GM18502 (cell line): ENCODE results near the gene PELI2.

Experiments used
- ATAC-seq: cut with Tn5 transposase; IDR thresholded peaks from one replicate; pipeline ENCODE4 v1.9.1; 2021; ENCODE audit warnings: mild to moderate bottlenecking; ENCODE audit not compliant: unreplicated experiment, poor library complexity

PELI2 gene

GRCh38 chr14:56168007-56168616 lies 49.9 kb downstream of the PELI2 start:
- ATAC-seq: no peak

GRCh38 chr14:56170028-56170427 lies 51.8 kb downstream of the PELI2 start:
- ATAC-seq: no peak

GRCh38 chr14:56170877-56171422 lies 52.7 kb downstream of the PELI2 start:
- ATAC-seq: no peak

- ATAC-seq: no peak
Measured at GRCh38 chr14:56172074-56172473, 53.9 kb downstream of the PELI2 start.

GRCh38 chr14:56172571-56172971 lies 54.4 kb downstream of the PELI2 start:
- no peak for ATAC-seq

GRCh38 chr14:56173365-56173922 lies 55.2 kb downstream of the PELI2 start:
- no peak for ATAC-seq

- no peak for ATAC-seq
Measured at GRCh38 chr14:56175773-56176172, 57.6 kb downstream of the PELI2 start.

GRCh38 chr14:56176530-56176929 lies 58.3 kb downstream of the PELI2 start:
- no peak for ATAC-seq

- ATAC-seq: no peak
Measured at GRCh38 chr14:56177036-56177435, 58.8 kb downstream of the PELI2 start.

GRCh38 chr14:56180754-56181542 lies 62.7 kb downstream of the PELI2 start:
- ATAC-seq: no peak

- ATAC-seq: no peak
Measured at GRCh38 chr14:56181681-56182085, 63.5 kb downstream of the PELI2 start.

- no peak for ATAC-seq
Measured at GRCh38 chr14:56182410-56182809, 64.2 kb downstream of the PELI2 start.

- ATAC-seq: no peak
Measured at GRCh38 chr14:56183631-56184157, 65.5 kb downstream of the PELI2 start.

GRCh38 chr14:56185992-56186391 lies 67.8 kb downstream of the PELI2 start:
- no peak for ATAC-seq

- no peak for ATAC-seq
Measured at GRCh38 chr14:56187736-56188135, 69.5 kb downstream of the PELI2 start.

- ATAC-seq: no peak
Measured at GRCh38 chr14:56189307-56189706, 71.1 kb downstream of the PELI2 start.

GRCh38 chr14:56193347-56193746 lies 75.1 kb downstream of the PELI2 start:
- no peak for ATAC-seq

GRCh38 chr14:56194042-56194441 lies 75.8 kb downstream of the PELI2 start:
- no peak for ATAC-seq

- no peak for ATAC-seq
Measured at GRCh38 chr14:56195223-56195622, 77.0 kb downstream of the PELI2 start.

- peak; percentile 67 for ATAC-seq
Measured at GRCh38 chr14:56195704-56196103, 77.5 kb downstream of the PELI2 start.

GRCh38 chr14:56196274-56196673 lies 78.1 kb downstream of the PELI2 start:
- ATAC-seq: no peak
